Stomach (tissue), 9 donors: ENCODE data around the gene LSM4. TPM values are rescaled to one million over a fixed set of nuclear protein-coding genes. Genes with fewer than 3 reads are reported as not detected.

Experiments
- DNase-seq, 2 donors: peaks; one replicate each; pipeline versions ENCODE4 v3.0.0 to v3.0.0-alpha.2; 2013 to 2019
- H3K27ac ChIP-seq, 5 donors: fragments of 200-600 bp in 4 of 5; sonication (generic) in 4 of 5; one replicate each; pipeline ENCODE4 v1.5.1; 2013 to 2019; ENCODE audit warnings: mild to moderate bottlenecking in 1 of 5, moderate library complexity in 1 of 5
- H3K27me3 ChIP-seq, 3 donors: fragments of 200-600 bp; sonication (generic); one replicate each; pipeline ENCODE4 v1.5.1; 2017 to 2019; ENCODE audit warnings: mixed run types in 1 of 3
- H3K36me3 ChIP-seq, 4 donors: fragments of 200-600 bp; sonication (generic); 1 replicate in 3 of 4; 2 replicates in 1 of 4; pipeline ENCODE4 v1.5.1; 2016 to 2019
- H3K4me1 ChIP-seq, 4 donors: fragments of 200-600 bp; sonication (generic); one replicate each; pipeline ENCODE4 v1.5.1; 2016 to 2019
- H3K4me3 ChIP-seq, 4 donors: fragments of 200-600 bp; sonication (generic) in 3 of 4; one replicate each; pipeline ENCODE4 v1.5.1; 2016 to 2019; ENCODE audit warnings: mild to moderate bottlenecking in 1 of 4
- H3K9me3 ChIP-seq, 4 donors: fragments of 200-600 bp; sonication (generic); one replicate each; pipeline ENCODE4 v1.5.1; 2016 to 2019
- CTCF ChIP-seq, 7 experiments: fragments of 450-650 bp in 4 of 7; fragments of 200-600 bp in 3 of 7; sonication (generic) in 3 of 7; IDR thresholded peaks; one replicate each; pipeline ENCODE4 v1.5.1; 2016 to 2019; ENCODE audit warnings: antibody characterized with exemption in 7 of 7, control low read depth in 2 of 7, mild to moderate bottlenecking in 1 of 7
- EP300 ChIP-seq: sonication (generic); formaldehyde crosslinking; IDR thresholded peaks from one replicate; pipeline ENCODE4 v1.6.1; 2017; ENCODE audit warnings: antibody characterized with exemption
- POLR2A ChIP-seq, 4 donors: fragments of 450-650 bp; IDR thresholded peaks; one replicate each; pipeline ENCODE4 v1.6.1; 2016; ENCODE audit warnings: antibody characterized with exemption in 4 of 4, control low read depth in 2 of 4, mild to moderate bottlenecking in 1 of 4, moderate library complexity in 1 of 4
- POLR2AphosphoS5 ChIP-seq, 3 donors: sonication (generic); formaldehyde crosslinking; IDR thresholded peaks; one replicate each; pipeline ENCODE4 v1.6.1; 2016; ENCODE audit warnings: antibody characterized with exemption in 3 of 3
- WGBS, 5 donors: extraction: QIAGEN DNeasy Blood & Tissue Kit in 3 of 5; methylation state at CpG; one replicate each; pipeline versions ENCODE4 v1.1.5 to v1.1.7; 2013 to 2018; 5-methylcytosine and 5-hydroxymethylcytosine counted together
- intact Hi-C: fragments of 100-400 bp; cut with DNase I; formaldehyde crosslinking; loops from one replicate; pipeline ENCODE4 v1.15.1; 2023; ENCODE audit warnings: low total_unique reads
- polyA plus RNA-seq, 3 donors: library from polyadenylated mRNA; stranded (reverse); fragments of 200-250 nt; gene quantifications; one replicate each; pipeline ENCODE4 v1.2.3, GENCODE V29; 2013
- total RNA-seq, 5 donors: library from RNA; depleted of rRNA; stranded (reverse); fragments of >200 nt; gene quantifications; one replicate each; pipeline versions ENCODE4 v1.1.0 to v1.2.3, GENCODE V29; 2014 to 2016
- donor health status: healthy with polysubstance abuse.
- donor health status: Bipolar disorder and iron deficiency.
- donor health status: healthy.

Gene LSM4
- total and polyA plus RNA-seq, 8 donors, result 24.1 to 185 (median 139) TPM

GRCh38 chr19:18311502-18312091 is 11.3 kb downstream of the LSM4 start:
- peak overlapping the region in 2 of 5 donors; percentile 9 to 63 for H3K27ac ChIP-seq
- WGBS, 5 donors, result 82 to 88% (median 84%) methylated on average over 9 to 22 of the region's 22 CpGs

GRCh38 chr19:18310966-18311365 is 11.9 kb downstream of the LSM4 start:
- peaks cover 33 to 93% (median 75%) of the 10 kb centered on the region in 4 donors for H3K36me3 ChIP-seq
- DNase-seq, result no peak
- no peaks in the 10 kb centered on the region for H3K9me3 ChIP-seq
- no peaks in the 10 kb centered on the region for H3K27me3 ChIP-seq
- H3K27ac ChIP-seq, result peak overlapping the region in 3 of 5 donors; percentile 9 to 63 (median 17)
- WGBS, 5 donors, result 66 to 82% (median 75%) methylated on average over 10 to 13 of the region's 13 CpGs
- H3K4me3 ChIP-seq, result no peak overlapping the region
- intact Hi-C loops, result no loop called here
- no peak for TF ChIP-seq EP300
- no peak for TF ChIP-seq POLR2A (IDR thresholded peaks at IDR 0.05)
- H3K4me1 ChIP-seq, result peaks cover 23 to 62% (median 37%) of the 10 kb centered on the region in 4 donors

More at GRCh38 chr19:18311502-18312091, 11.3 kb downstream of the LSM4 start:
- Histone ChIP-seq H3K36me3 (peaks cover 33 to 89% (median 75%) of the 10 kb centered on the region in 4 donors), H3K27me3 (no peaks in the 10 kb centered on the region), H3K4me3 (no peak overlapping the region), H3K9me3 (no peaks in the 10 kb centered on the region), H3K4me1 (peaks cover 17 to 59% (median 32%) of the 10 kb centered on the region in 4 donors)
- intact Hi-C loops, result no loop called here
- TF ChIP-seq CTCF (IDR thresholded peaks at IDR 0.05) (no peak), POLR2AphosphoS5 (IDR thresholded peaks at IDR 0.05) (no peak), POLR2A (IDR thresholded peaks at IDR 0.05) (no peak)
- no peak for DNase-seq

- no peak for TF ChIP-seq EP300
- no peak for TF ChIP-seq POLR2A (IDR thresholded peaks at IDR 0.05)
- no peak for TF ChIP-seq CTCF (IDR thresholded peaks at IDR 0.05)
- TF ChIP-seq POLR2AphosphoS5 (IDR thresholded peaks at IDR 0.05), result no peak
- intact Hi-C loops, result no loop called here
- peaks cover 29 to 68% (median 43%) of the 10 kb centered on the region in 4 donors for H3K4me1 ChIP-seq
- H3K27ac ChIP-seq, result peak overlapping the region in 3 of 5 donors; percentile 8 to 63 (median 17)
- no peak overlapping the region for H3K4me3 ChIP-seq
- 59 to 79% (median 63%) methylated on average over 16 to 23 of the region's 23 CpGs for WGBS, 5 donors
- peak in 1 of 2 donors; percentile 67 for DNase-seq
- H3K9me3 ChIP-seq, result no peaks in the 10 kb centered on the region
- peaks cover 33 to 88% (median 75%) of the 10 kb centered on the region in 4 donors for H3K36me3 ChIP-seq
- no peaks in the 10 kb centered on the region for H3K27me3 ChIP-seq
Observed at GRCh38 chr19:18310118-18310909, 12.6 kb downstream of the LSM4 start.

GRCh38 chr19:18309525-18310064 is 13.3 kb downstream of the LSM4 start:
- intact Hi-C loops, result no loop called here
- 86 to 95% (median 92%) methylated on average over 26 to 33 of the region's 33 CpGs for WGBS, 5 donors
- no peaks in the 10 kb centered on the region for H3K9me3 ChIP-seq
- no peaks in the 10 kb centered on the region for H3K27me3 ChIP-seq
- no peak for DNase-seq
- peak overlapping the region in 2 of 5 donors; percentile 12 to 97 for H3K27ac ChIP-seq
- H3K36me3 ChIP-seq, result peaks cover 33 to 83% (median 72%) of the 10 kb centered on the region in 4 donors
- TF ChIP-seq POLR2A (IDR thresholded peaks at IDR 0.05) (no peak), POLR2AphosphoS5 (IDR thresholded peaks at IDR 0.05) (no peak), EP300 (no peak), CTCF (IDR thresholded peaks at IDR 0.05) (no peak)
- peaks cover 35 to 75% (median 50%) of the 10 kb centered on the region in 4 donors for H3K4me1 ChIP-seq
- no peak overlapping the region for H3K4me3 ChIP-seq
